Bronchial epithelial cell (primary cell): Measurements from ENCODE around the gene VCP. TPM values are rescaled to one million over a fixed set of nuclear protein-coding genes. Genes with fewer than 3 reads are reported as not detected.

ENCODE experiments used
- DNase-seq: peaks from one replicate; pipeline ENCODE4 v3.0.0-alpha.2; 2010; ENCODE audit warnings: low read depth
- FAIRE-seq: peaks from 2 replicates; lab custom pipeline; 2011; peaks lifted over from hg19 to GRCh38; lab: Jason Lieb, UNC
- H3K27me3 ChIP-seq: 2 replicates; pipeline ENCODE4 v1.5.1; 2011; ENCODE audit warnings: low read length; ENCODE audit not compliant: control insufficient read depth, insufficient read depth
- H3K36me3 ChIP-seq: 2 replicates; pipeline ENCODE4 v1.5.1; 2011; ENCODE audit warnings: low read length; ENCODE audit not compliant: control insufficient read depth, insufficient read depth
- H3K4me3 ChIP-seq: 2 replicates; pipeline ENCODE4 v1.5.1; 2011; ENCODE audit warnings: mild to moderate bottlenecking, low read depth, low read length, control low read depth
- CTCF ChIP-seq: IDR thresholded peaks from 2 replicates; pipeline ENCODE4 v1.5.1; 2011; ENCODE audit warnings: mild to moderate bottlenecking, moderate library complexity, low read length, control low read depth, inconsistent platforms; ENCODE audit not compliant: insufficient read depth, severe bottlenecking
- total RNA-seq: library from RNA; depleted of rRNA; stranded (reverse); fragments of >200 nt; gene quantifications from 2 replicates; pipeline ENCODE4 v1.2.1, GENCODE V29; 2014

Gene VCP
- total RNA-seq, 1 donor from 2014 or later, result 320 TPM

DNA sequence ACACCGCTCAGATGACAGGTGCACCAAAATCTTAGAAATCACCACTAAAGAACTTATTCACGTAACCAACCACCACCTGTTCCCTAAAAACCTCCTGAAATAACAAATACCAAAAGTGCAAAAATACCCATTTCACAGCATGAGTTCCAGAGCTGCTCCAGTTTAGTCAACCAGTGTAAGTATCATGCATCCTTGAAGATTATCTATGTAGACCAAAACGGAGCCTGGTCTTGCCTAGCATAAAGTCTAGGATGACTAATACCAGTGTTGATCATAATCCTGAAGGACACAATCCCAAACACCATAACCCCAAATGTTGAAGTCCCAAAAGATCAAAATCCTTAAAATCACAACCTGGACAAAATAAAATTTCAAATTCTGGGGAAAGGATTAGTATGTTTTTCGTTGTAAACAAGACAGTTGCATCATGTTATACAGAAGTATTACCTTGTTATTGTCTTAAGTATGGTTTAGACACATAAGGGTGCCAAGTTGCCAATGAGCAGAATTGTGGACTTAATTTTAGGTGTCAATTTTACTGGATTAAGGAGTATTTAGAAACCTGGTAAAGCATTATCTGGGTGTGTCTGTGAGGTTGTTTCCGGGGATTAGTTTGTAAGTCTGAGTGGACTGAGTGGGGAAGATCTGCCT is 18.1 kb downstream of the VCP start:
- FAIRE-seq (no peak), DNase-seq (no peak)
- no peak for TF ChIP-seq CTCF
- Histone ChIP-seq H3K4me3 (no peak overlapping the region), H3K36me3 (peaks cover 23% of the 10 kb centered on the region), H3K27me3 (no peaks in the 10 kb centered on the region)

- FAIRE-seq (no peak), DNase-seq (peak; percentile 42)
- no peak overlapping the region for H3K4me3 ChIP-seq
- TF ChIP-seq CTCF, result peak; percentile 54
- peaks cover 3% of the 10 kb centered on the region for H3K36me3 ChIP-seq
- H3K27me3 ChIP-seq, result no peaks in the 10 kb centered on the region
Observed at GRCh38 chr9:35051069-35051967, 21.1 kb downstream of the VCP start.

- no peaks in the 10 kb centered on the region for H3K27me3 ChIP-seq
- DNase-seq (no peak), FAIRE-seq (no peak)
- no peak overlapping the region for H3K4me3 ChIP-seq
- no peak for TF ChIP-seq CTCF
- peaks cover 1% of the 10 kb centered on the region for H3K36me3 ChIP-seq
Observed at GRCh38 chr9:35048511-35048910, 23.9 kb downstream of the VCP start.

DNA sequence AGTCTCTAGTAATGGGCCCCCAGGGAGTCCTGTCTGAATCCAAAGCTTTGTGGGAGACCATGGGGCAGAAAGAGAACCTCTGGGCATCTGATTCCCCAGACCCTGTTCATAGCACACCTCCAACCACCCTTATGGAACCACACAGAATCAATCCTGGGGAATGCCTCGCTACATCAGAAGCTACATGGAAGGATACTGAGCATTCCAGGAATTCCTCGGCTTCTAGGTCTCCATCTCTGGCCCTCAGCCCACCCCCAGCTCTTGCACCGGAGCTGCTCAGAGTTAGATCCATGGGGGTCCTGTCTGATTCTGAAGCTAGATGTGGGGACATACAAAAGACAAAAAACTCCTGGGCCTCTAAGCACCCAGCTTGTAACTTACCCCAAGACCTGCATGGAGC is 28.4 kb downstream of the VCP start:
- FAIRE-seq (no peak), DNase-seq (no peak)
- no peak overlapping the region for H3K4me3 ChIP-seq
- H3K36me3 ChIP-seq, result peaks cover 1% of the 10 kb centered on the region
- TF ChIP-seq CTCF, result no peak
- H3K27me3 ChIP-seq, result no peaks in the 10 kb centered on the region

DNA sequence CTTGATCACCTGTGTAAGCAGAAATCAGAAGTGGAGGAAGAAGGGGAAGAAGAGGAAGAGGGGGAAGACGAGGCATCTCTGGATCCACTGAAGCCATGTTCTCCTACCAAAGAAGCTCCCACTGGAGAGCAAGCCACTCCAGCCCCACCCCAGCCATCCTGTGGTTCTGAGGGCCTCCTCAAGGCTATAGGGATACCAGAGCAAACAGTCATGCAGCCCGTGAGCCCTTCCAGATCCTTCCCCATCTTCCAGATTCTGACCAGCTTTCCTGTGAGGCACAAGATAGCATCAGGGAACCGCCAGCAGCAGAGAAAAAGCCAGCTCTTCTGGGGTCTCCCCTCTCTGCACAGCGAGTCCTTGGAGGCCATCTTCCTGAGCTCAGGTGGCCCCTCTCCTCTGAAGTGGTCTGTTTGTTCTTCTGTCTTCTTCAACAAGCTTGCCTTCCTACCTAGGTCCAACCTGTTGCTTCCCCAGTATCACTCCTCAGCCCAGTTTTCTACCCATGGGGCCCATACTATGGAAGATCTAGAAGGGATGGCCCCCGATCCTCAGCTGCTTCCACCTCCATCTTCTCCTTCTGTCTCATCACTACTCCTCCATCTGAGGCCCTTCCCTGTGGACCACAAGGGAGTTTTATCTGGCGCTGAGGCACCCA is 29.4 kb downstream of the VCP start:
- Histone ChIP-seq H3K4me3 (no peak overlapping the region), H3K27me3 (no peaks in the 10 kb centered on the region), H3K36me3 (peaks cover 1% of the 10 kb centered on the region)
- no peak for TF ChIP-seq CTCF
- DNase-seq (no peak), FAIRE-seq (no peak)
